ENCODE results near the gene E2F6. TPM values are rescaled to one million over a fixed set of nuclear protein-coding genes. Genes with fewer than 3 reads are reported as not detected.

Gene E2F6
- total and polyA plus RNA-seq, 2 of the 8 experiments (the other 6 are each of a cell fraction or from before 2014, with no cell fraction given) = 8.3 to 14.9 TPM

- CTCF ChIA-PET (ENCODE audit: partially characterized antibody) = interaction anchor here (0.5 to 20.6 kb wide), 12 partner anchors 9 to 320 kb away, joined by 3 to 558 read pairs (median 3); no protein-coding TSS in a partner anchor
- 68% methylated on average over 6 of the region's 7 CpGs; no CpG with 5 or more reads in 1 of the 2 experiments for WGBS, 2 experiments (ENCODE audit: extremely low coverage in 1 of 2, insufficient coverage in 1 of 2, insufficient read length in 1 of 2, insufficient replicate concordance in 2 of 2, low coverage in 1 of 2, low lambda C conversion rate in 2 of 2, missing lambda C conversion rate in 1 of 2)
- H3K9ac ChIP-seq (replicated peaks in 1 of 4; ENCODE audit: extremely low read depth in 1 of 4, low read depth in 3 of 4, low read length in 3 of 4) = no peak overlapping the region
- H2BK20ac ChIP-seq (ENCODE audit: low read length) = no peak overlapping the region
- DNase-seq (ENCODE audit: low read depth in 1 of 2, low spot score in 2 of 2) = no peak
- no peak overlapping the region for H2BK120ac ChIP-seq (replicated peaks; ENCODE audit: low read depth, low read length)
- no peak overlapping the region for H2BK12ac ChIP-seq (ENCODE audit: low read depth, low read length)
- H3K23ac ChIP-seq (ENCODE audit: insufficient read length) = no peak overlapping the region
- H4K5ac ChIP-seq (ENCODE audit: insufficient read length, low read depth, low read length) = no peak overlapping the region
- H2AK5ac ChIP-seq (ENCODE audit: low read depth, low read length) = no peak overlapping the region
- H3K14ac ChIP-seq (ENCODE audit: insufficient read length) = no peak overlapping the region
- no peak overlapping the region for H4K8ac ChIP-seq (ENCODE audit: extremely low read depth, insufficient read depth, low read length)
- H4K91ac ChIP-seq (replicated peaks; ENCODE audit: insufficient read length, low read length) = no peak overlapping the region
- no peaks in the 10 kb centered on the region for H3K36me3 ChIP-seq (ENCODE audit: control insufficient read depth in 2 of 4, insufficient read depth in 4 of 4, low read length in 3 of 4)
- no peak overlapping the region for H3K27ac ChIP-seq (ENCODE audit: low read depth, low read length)
- H3K4me2 ChIP-seq (ENCODE audit: insufficient read depth in 1 of 2, low read depth in 2 of 2, low read length in 2 of 2) = peak overlapping the region; percentile 92 to 99
- H3K18ac ChIP-seq (ENCODE audit: extremely low read depth, low read length) = no peak overlapping the region
- H3K27me3 ChIP-seq (replicated peaks in 1 of 4; ENCODE audit: control insufficient read depth in 3 of 4, extremely low read depth in 1 of 4, insufficient read depth in 3 of 4, low read length in 3 of 4) = peaks cover 0 to 16% (median 13%) of the 10 kb centered on the region in 4 experiments; a peak in 6 of 7 replicates
- H3K79me1 ChIP-seq (ENCODE audit: low read depth, low read length) = peaks cover 2% of the 10 kb centered on the region; the same call in 1 of the 2 replicates
- no peak for FAIRE-seq
- H4K20me1 ChIP-seq (replicated peaks in 1 of 2; ENCODE audit: control insufficient read depth in 1 of 2, insufficient read depth in 2 of 2, low read length in 2 of 2) = peaks cover 0 to 1% of the 10 kb centered on the region in 2 experiments
- H3K4ac ChIP-seq (replicated peaks; ENCODE audit: insufficient read length, low read depth, low read length) = no peak overlapping the region
- peaks cover 0 to 34% of the 10 kb centered on the region in 2 experiments; a peak in 3 of 4 replicates for H3K79me2 ChIP-seq (ENCODE audit: control insufficient read depth in 1 of 2, insufficient read depth in 2 of 2, low read length in 2 of 2)
- no peaks in the 10 kb centered on the region for H3K9me3 ChIP-seq (ENCODE audit: insufficient read depth in 2 of 2, low read depth in 1 of 2, low read length in 1 of 2)
- peak overlapping the region; percentile 67 to 99 (median 85) for H3K4me3 ChIP-seq (ENCODE audit: extremely low read depth in 1 of 4, insufficient read depth in 2 of 4, low read depth in 3 of 4, low read length in 4 of 4)
- H3K23me2 ChIP-seq (ENCODE audit: low read depth, low read length) = peaks cover 14% of the 10 kb centered on the region
- no peak overlapping the region for H2BK5ac ChIP-seq (ENCODE audit: low read depth, low read length)
- H2AFZ ChIP-seq (ENCODE audit: low read length) = no peak overlapping the region
- H2BK15ac ChIP-seq (ENCODE audit: low read length) = no peak overlapping the region
- H3K4me1 ChIP-seq (replicated peaks in 1 of 4; ENCODE audit: control insufficient read depth in 3 of 4, insufficient read depth in 4 of 4, low read length in 3 of 4) = peaks cover 0 to 5% (median 2%) of the 10 kb centered on the region in 4 experiments; a peak in 4 of 7 replicates
- POLR2A ChIA-PET (ENCODE audit: partially characterized antibody) = interaction anchor here (0.7 to 2.2 kb wide), 6 partner anchors 10 to 151 kb away, joined by 3 to 6 read pairs (median 4); no protein-coding TSS in a partner anchor
- no peak overlapping the region for H3K56ac ChIP-seq (replicated peaks; ENCODE audit: insufficient read length, low read depth, low read length)
- no peak for TF ChIP-seq CTCF (IDR thresholded peaks at IDR 0.05; ENCODE audit: control extremely low read depth in 1 of 3, insufficient read depth in 1 of 3, low read depth in 1 of 3, low read length in 3 of 3)
Observed at GRCh38 chr2:11483806-11484617, 18.1 kb upstream of the E2F6 start.

All from H1 (cell line).